HEK293 (cell line): Measurements from ENCODE around the gene TBX6.

ENCODE experiments used
- CTCF ChIA-PET: fragments of 350-600 bp; formaldehyde crosslinking; extraction: SDS; loops from one replicate; lab custom pipeline; 2021; ENCODE audit warnings: antibody characterized with exemption; lab: Yijun Ruan, JAX
- POLR2A ChIA-PET: fragments of 300-600 bp; formaldehyde crosslinking; extraction: SDS; loops from one replicate; lab custom pipeline; 2020; ENCODE audit warnings: antibody characterized with exemption, inconsistent platforms; lab: Yijun Ruan, JAX
- H3K27ac ChIP-seq: fragments of 200-500 bp; sonication (Bioruptor generic); 2 replicates; pipeline ENCODE4 v1.5.1; 2014; ENCODE audit warnings: low read depth, low read length, control low read depth, inconsistent platforms; ENCODE audit errors: extremely low read depth
- H3K36me3 ChIP-seq, 2 experiments: fragments of 200-500 bp in 1 of 2; sonication (Bioruptor generic) in 1 of 2; 1 replicate in 1 of 2; 2 replicates in 1 of 2; pipeline ENCODE4 v1.5.1; 2014 to 2017; ENCODE audit warnings: inconsistent platforms in 2 of 2, low read length in 2 of 2; ENCODE audit not compliant: control insufficient read depth in 2 of 2, insufficient read depth in 1 of 2
- H3K4me1 ChIP-seq: fragments of 200-500 bp; sonication (Bioruptor generic); 2 replicates; pipeline ENCODE4 v1.5.1; 2014; ENCODE audit warnings: mild to moderate bottlenecking, low read length, inconsistent platforms; ENCODE audit not compliant: control insufficient read depth, insufficient read depth
- H3K4me3 ChIP-seq: 2 replicates; pipeline ENCODE4 v1.5.1; 2011; ENCODE audit warnings: low read depth, mild to moderate bottlenecking, control low read depth, low read length, moderate library complexity
- H3K9me3 ChIP-seq: fragments of 200-500 bp; sonication (Bioruptor generic); 2 replicates; pipeline ENCODE4 v1.5.1; 2014; ENCODE audit warnings: low read depth, low read length, inconsistent platforms; ENCODE audit not compliant: control insufficient read depth, insufficient read depth
- FEZF1 ChIP-seq: fragments of 450-650 bp; formaldehyde crosslinking; IDR thresholded peaks from 2 replicates; pipeline ENCODE4 v1.5.1; 2016; ENCODE audit warnings: missing biosample characterization, missing genetic modification characterization
- KLF7 ChIP-seq: fragments of 450-650 bp; formaldehyde crosslinking; IDR thresholded peaks from 2 replicates; pipeline ENCODE4 v1.5.1; 2016; ENCODE audit warnings: missing biosample characterization, missing genetic modification characterization, borderline replicate concordance
- OSR2 ChIP-seq: fragments of 450-650 bp; formaldehyde crosslinking; IDR thresholded peaks from 2 replicates; pipeline ENCODE4 v1.5.1; 2016; ENCODE audit warnings: missing biosample characterization, missing genetic modification characterization
- PRDM2 ChIP-seq: fragments of 450-650 bp; formaldehyde crosslinking; IDR thresholded peaks from 2 replicates; pipeline ENCODE4 v1.5.1; 2016; ENCODE audit warnings: missing biosample characterization, missing genetic modification characterization, borderline replicate concordance
- REST ChIP-seq: fragments of 450-650 bp; formaldehyde crosslinking; IDR thresholded peaks from 2 replicates; pipeline ENCODE4 v1.5.1; 2016; ENCODE audit warnings: missing biosample characterization, missing genetic modification characterization
- TRIM28 ChIP-seq: IDR thresholded peaks from 2 replicates; pipeline ENCODE4 v1.6.1; 2011; ENCODE audit warnings: low read length, control low read depth, borderline replicate concordance
- ZBTB20 ChIP-seq: fragments of 450-650 bp; formaldehyde crosslinking; IDR thresholded peaks from 2 replicates; pipeline ENCODE4 v1.5.1; 2016; ENCODE audit warnings: missing biosample characterization, missing genetic modification characterization
- ZFP69B ChIP-seq: fragments of 450-650 bp; formaldehyde crosslinking; IDR thresholded peaks from 2 replicates; pipeline ENCODE4 v1.5.1; 2016; ENCODE audit warnings: missing biosample characterization, missing genetic modification characterization
- ZNF324 ChIP-seq: fragments of 450-650 bp; formaldehyde crosslinking; IDR thresholded peaks from 2 replicates; pipeline ENCODE4 v1.5.1; 2016; ENCODE audit warnings: missing biosample characterization, missing genetic modification characterization
- ZNF335 ChIP-seq: fragments of 450-650 bp; formaldehyde crosslinking; conservative IDR thresholded peaks from 2 replicates; pipeline ENCODE4 v1.5.1; 2016; ENCODE audit warnings: missing biosample characterization, missing genetic modification characterization
- ZNF366 ChIP-seq: fragments of 450-650 bp; formaldehyde crosslinking; conservative IDR thresholded peaks from 2 replicates; pipeline ENCODE4 v1.5.1; 2016; ENCODE audit warnings: missing biosample characterization, missing genetic modification characterization
- ZNF398 ChIP-seq: fragments of 450-650 bp; formaldehyde crosslinking; IDR thresholded peaks from 2 replicates; pipeline ENCODE4 v1.5.1; 2017; ENCODE audit warnings: missing biosample characterization, missing genetic modification characterization
- ZNF473 ChIP-seq: fragments of 450-650 bp; formaldehyde crosslinking; IDR thresholded peaks from 2 replicates; pipeline ENCODE4 v1.5.1; 2017; ENCODE audit warnings: missing biosample characterization, missing genetic modification characterization
- ZNF580 ChIP-seq: fragments of 450-650 bp; formaldehyde crosslinking; IDR thresholded peaks from 2 replicates; pipeline ENCODE4 v1.5.1; 2016; ENCODE audit warnings: missing biosample characterization, missing genetic modification characterization
- ZNF600 ChIP-seq: fragments of 450-650 bp; formaldehyde crosslinking; IDR thresholded peaks from 2 replicates; pipeline ENCODE4 v1.5.1; 2016; ENCODE audit warnings: missing biosample characterization, missing genetic modification characterization
- ZNF621 ChIP-seq: fragments of 450-650 bp; formaldehyde crosslinking; IDR thresholded peaks from 2 replicates; pipeline ENCODE4 v1.5.1; 2017; ENCODE audit warnings: missing biosample characterization, missing genetic modification characterization
- ZNF629 ChIP-seq: fragments of 450-650 bp; formaldehyde crosslinking; IDR thresholded peaks from 2 replicates; pipeline ENCODE4 v1.5.1; 2017; ENCODE audit warnings: missing biosample characterization, missing genetic modification characterization
- ZNF654 ChIP-seq: fragments of 450-650 bp; formaldehyde crosslinking; IDR thresholded peaks from 2 replicates; pipeline ENCODE4 v1.5.1; 2016; ENCODE audit warnings: low read depth, missing biosample characterization, missing genetic modification characterization
- ZNF76 ChIP-seq: fragments of 450-650 bp; formaldehyde crosslinking; IDR thresholded peaks from 2 replicates; pipeline ENCODE4; 2016; ENCODE audit warnings: low read depth, missing biosample characterization, missing genetic modification characterization, borderline replicate concordance

Gene TBX6

GRCh38 chr16:30060836-30061554 lies 30.7 kb downstream of the TBX6 start (continued):
- TF ChIP-seq KLF7 (no peak; the same call in 1 of the 2 replicates), ZNF76 (tag by site-specific recombination) (no peak), ZNF654 (tag by site-specific recombination) (no peak)
- TF ChIP-seq, all 188 proteins: peak for 14

GRCh38 chr16:30060346-30060745 lies 31.4 kb downstream of the TBX6 start:
- Histone ChIP-seq H3K9me3 (no peaks in the 10 kb centered on the region), H3K36me3 (peaks cover 3 to 23% of the 10 kb centered on the region in 2 experiments; a peak in 2 of 3 replicates), H3K4me1 (peaks cover 2% of the 10 kb centered on the region; the same call in 1 of the 2 replicates), H3K27ac (no peak overlapping the region), H3K4me3 (no peak overlapping the region)
- CTCF ChIA-PET = no interaction called here
- POLR2A ChIA-PET = no interaction called here
- TF ChIP-seq TRIM28 = no peak
- no peak for TF ChIP-seq ZNF324 (tag by site-specific recombination)
- 0 out of 2 replicates have a peak, but pooled peaks have one; percentile 48 for TF ChIP-seq ZNF398 (tag by site-specific recombination)
- no peak for TF ChIP-seq ZFP69B (tag by site-specific recombination)

- ChIA-PET CTCF (interaction anchor here (0.5 to 2.9 kb wide), 19 partner anchors 8 to 566 kb away, joined by 3 to 25 read pairs (median 4); partner anchors contain the start of genes ALDOA and C16orf92), POLR2A (interaction anchor here (0.6 to 6.5 kb wide), 4 partner anchors 9 to 814 kb away, joined by 3 to 66 read pairs (median 6); partner anchors contain the start of gene ALDOA)
- no peak overlapping the region for H3K4me3 ChIP-seq
- peaks cover 3% of the 10 kb centered on the region; the same call in 1 of the 2 replicates for H3K4me1 ChIP-seq
- peaks cover 3 to 22% of the 10 kb centered on the region in 2 experiments; a peak in 2 of 3 replicates for H3K36me3 ChIP-seq
- no peaks in the 10 kb centered on the region for H3K9me3 ChIP-seq
- no peak overlapping the region for H3K27ac ChIP-seq
- TF ChIP-seq ZBTB20 (no peak; the same call in 1 of the 2 replicates), FEZF1 (no peak), PRDM2 (tag by site-specific recombination) (no peak), ZNF600 (tag by site-specific recombination) (peak; percentile 84), TRIM28 (peak; percentile 42; the same call in 1 of the 2 replicates), ZNF366 (tag by site-specific recombination) (no peak), ZNF629 (tag by site-specific recombination) (0 out of 2 replicates have a peak, but pooled peaks have one; percentile 21), ZNF621 (tag by site-specific recombination) (no peak), REST (0 out of 2 replicates have a peak, but pooled peaks have one; percentile 60), ZNF335 (tag by site-specific recombination) (no peak), ZNF473 (tag by site-specific recombination) (no peak), OSR2 (tag by site-specific recombination) (peak; percentile 79), ZNF580 (tag by site-specific recombination) (no peak)
Measured at GRCh38 chr16:30054959-30055553, 36.7 kb downstream of the TBX6 start.
